ENCODE measurements around the gene ZKSCAN1. TPM values are rescaled to one million over a fixed set of nuclear protein-coding genes. Genes with fewer than 3 reads are reported as not detected.

Gene ZKSCAN1
- polyA plus RNA-seq, 3 donors, result 10.4 to 24.3 (median 10.7) TPM

- Histone ChIP-seq H3K79me2 (ENCODE audit: insufficient read depth, low read length) (peaks cover 64% of the 10 kb centered on the region), H3K27ac (ENCODE audit: low read depth in 1 of 2, low read length in 2 of 2) (no peak overlapping the region), H3K36me3 (replicated peaks in 1 of 2; ENCODE audit: control insufficient read depth in 1 of 2, insufficient read depth in 2 of 2, low read length in 2 of 2) (peaks cover 42 to 69% of the 10 kb centered on the region in 2 donors), H3K4me3 (replicated peaks in 1 of 3; ENCODE audit: low read depth in 2 of 3, low read length in 3 of 3) (no peak overlapping the region), H3K9me3 (replicated peaks in 1 of 2; ENCODE audit: control insufficient read depth in 1 of 2, insufficient read depth in 1 of 2, low read length in 2 of 2) (no peaks in the 10 kb centered on the region), H3K27me3 (ENCODE audit: control insufficient read depth in 2 of 2, insufficient read depth in 2 of 2, low read length in 2 of 2) (no peaks in the 10 kb centered on the region), H3K9ac (ENCODE audit: insufficient read depth, low read length, poor library complexity, severe bottlenecking) (no peak overlapping the region), H4K20me1 (ENCODE audit: insufficient read depth, low read length) (peaks cover 29% of the 10 kb centered on the region), H2AFZ (ENCODE audit: insufficient read depth, low read depth, low read length, poor library complexity, severe bottlenecking) (no peak overlapping the region), H3K4me1 (ENCODE audit: control insufficient read depth in 1 of 2, insufficient read depth in 2 of 2, low read length in 2 of 2) (peaks cover 0 to 1% of the 10 kb centered on the region in 2 donors), H3K4me2 (replicated peaks; ENCODE audit: extremely low read depth, low read length, poor library complexity, severe bottlenecking) (no peak overlapping the region)
- peaks cover 57 to 77% of the 10 kb centered on the region in 2 donors for H3K36me3 Mint-ChIP-seq
- no peak overlapping the region for H3K4me3 Mint-ChIP-seq
- H3K4me1 Mint-ChIP-seq, result peaks cover 11% of the 10 kb centered on the region
- intact Hi-C loops (cut with micrococcal nuclease), result no loop called here
- DNase-seq, result no peak
- WGBS (ENCODE audit: insufficient coverage), result 93% methylated on average over 2 of the region's 5 CpGs
- TF ChIP-seq CTCF (IDR thresholded peaks at IDR 0.05), result no peak
- H3K27ac Mint-ChIP-seq, result peak overlapping the region in 1 of 7 donors; percentile 69
- H3K9me3 Mint-ChIP-seq, result no peaks in the 10 kb centered on the region
- H3K27me3 Mint-ChIP-seq (ENCODE audit: low read depth in 3 of 3), result peaks cover 0 to 2% (median 2%) of the 10 kb centered on the region in 3 donors
Measured at GRCh38 chr7:100022621-100023020, 7.2 kb downstream of the ZKSCAN1 start.

- peaks cover 60 to 83% of the 10 kb centered on the region in 2 donors for H3K36me3 Mint-ChIP-seq
- peaks cover 55% of the 10 kb centered on the region for H3K79me2 ChIP-seq (ENCODE audit: insufficient read depth, low read length)
- no peak overlapping the region for H3K9ac ChIP-seq (ENCODE audit: insufficient read depth, low read length, poor library complexity, severe bottlenecking)
Measured at GRCh38 chr7:100023526-100023925, 8.1 kb downstream of the ZKSCAN1 start.

More at GRCh38 chr7:100023526-100023925, 8.1 kb downstream of the ZKSCAN1 start:
- Mint-ChIP-seq H3K27me3 (ENCODE audit: low read depth in 3 of 3) (peaks cover 0 to 2% (median 2%) of the 10 kb centered on the region in 3 donors), H3K4me1 (peaks cover 8% of the 10 kb centered on the region), H3K9me3 (no peaks in the 10 kb centered on the region), H3K4me3 (no peak overlapping the region), H3K27ac (peak overlapping the region in 2 of 7 donors; percentile 22 to 30)
- Histone ChIP-seq H3K4me2 (replicated peaks; ENCODE audit: extremely low read depth, low read length, poor library complexity, severe bottlenecking) (no peak overlapping the region), H3K36me3 (replicated peaks in 1 of 2; ENCODE audit: control insufficient read depth in 1 of 2, insufficient read depth in 2 of 2, low read length in 2 of 2) (peaks cover 50 to 78% of the 10 kb centered on the region in 2 donors), H4K20me1 (ENCODE audit: insufficient read depth, low read length) (peaks cover 25% of the 10 kb centered on the region), H3K4me3 (replicated peaks in 1 of 3; ENCODE audit: low read depth in 2 of 3, low read length in 3 of 3) (no peak overlapping the region), H3K9me3 (replicated peaks in 1 of 2; ENCODE audit: control insufficient read depth in 1 of 2, insufficient read depth in 1 of 2, low read length in 2 of 2) (no peaks in the 10 kb centered on the region), H3K27me3 (ENCODE audit: control insufficient read depth in 2 of 2, insufficient read depth in 2 of 2, low read length in 2 of 2) (no peaks in the 10 kb centered on the region), H3K4me1 (ENCODE audit: control insufficient read depth in 1 of 2, insufficient read depth in 2 of 2, low read length in 2 of 2) (no peaks in the 10 kb centered on the region), H3K27ac (ENCODE audit: low read depth in 1 of 2, low read length in 2 of 2) (no peak overlapping the region), H2AFZ (ENCODE audit: insufficient read depth, low read depth, low read length, poor library complexity, severe bottlenecking) (no peak overlapping the region)
- TF ChIP-seq CTCF (IDR thresholded peaks at IDR 0.05), result no peak
- 91% methylated on average over 9 of the region's 12 CpGs for WGBS (ENCODE audit: insufficient coverage)
- intact Hi-C loops (cut with micrococcal nuclease), result no loop called here
- DNase-seq, result no peak
